ENCODE data around the gene BIRC6.
A peak's percentile ranks its signal among the peaks of the same experiment; 100 is the strongest.
"Not testable (repeated sequence)": the region's sequence is repeated elsewhere in the genome, so short reads cannot be mapped to it uniquely, and the experiment has no call there.

Gene BIRC6

GRCh38 chr2:32624812-32625211, 268.0 kb downstream of the BIRC6 start:
- no peak for DNase-seq

DNA sequence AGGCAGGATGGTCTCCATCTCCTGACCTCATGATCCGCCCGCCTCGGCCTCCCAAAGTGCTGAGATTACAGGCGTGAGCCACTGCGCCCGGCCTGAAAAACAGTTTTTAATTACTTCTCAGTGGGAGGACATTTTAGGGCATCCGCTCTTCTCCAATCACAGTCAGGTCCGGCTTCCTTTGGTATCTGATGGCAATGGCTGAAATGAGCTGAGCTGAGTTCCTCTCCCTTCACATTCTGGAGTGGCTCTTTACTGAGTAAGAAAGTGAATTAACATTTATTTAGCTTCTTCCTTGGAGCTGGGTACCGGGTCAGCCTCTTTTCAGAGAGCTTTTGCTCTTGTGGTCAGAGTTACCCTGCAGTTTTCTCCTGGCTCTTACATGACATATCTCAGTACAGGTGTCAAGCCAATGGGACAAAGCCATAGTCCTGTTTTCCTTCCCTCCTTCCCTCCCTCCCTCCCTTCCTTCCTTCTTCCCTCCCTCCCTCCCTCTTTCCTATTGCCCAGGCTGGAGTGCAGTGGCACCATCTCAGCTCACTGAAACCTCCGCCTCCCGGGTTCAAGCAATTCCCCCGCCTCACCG, 269.9 kb downstream of the BIRC6 start:
- DNase-seq: no peak

DNA sequence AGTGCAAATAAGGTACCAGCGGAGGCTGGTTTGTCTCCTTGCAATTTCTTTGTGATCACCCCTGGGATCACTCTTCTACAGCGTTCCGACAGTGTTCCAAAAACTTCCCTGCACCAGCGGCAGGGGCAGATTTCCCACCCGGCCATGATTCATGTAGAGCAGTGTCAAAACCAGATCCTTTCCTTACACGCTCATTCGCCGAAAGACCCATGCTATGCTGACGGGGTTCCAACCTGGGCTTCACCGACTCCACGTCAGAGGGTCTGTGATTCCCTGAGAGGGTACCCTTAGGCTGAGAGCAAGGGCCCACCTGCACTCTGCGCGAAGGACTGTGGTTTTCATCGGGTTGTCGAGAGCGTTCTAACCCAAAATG, 270.6 kb downstream of the BIRC6 start:
- peak; percentile 1 for DNase-seq

DNA sequence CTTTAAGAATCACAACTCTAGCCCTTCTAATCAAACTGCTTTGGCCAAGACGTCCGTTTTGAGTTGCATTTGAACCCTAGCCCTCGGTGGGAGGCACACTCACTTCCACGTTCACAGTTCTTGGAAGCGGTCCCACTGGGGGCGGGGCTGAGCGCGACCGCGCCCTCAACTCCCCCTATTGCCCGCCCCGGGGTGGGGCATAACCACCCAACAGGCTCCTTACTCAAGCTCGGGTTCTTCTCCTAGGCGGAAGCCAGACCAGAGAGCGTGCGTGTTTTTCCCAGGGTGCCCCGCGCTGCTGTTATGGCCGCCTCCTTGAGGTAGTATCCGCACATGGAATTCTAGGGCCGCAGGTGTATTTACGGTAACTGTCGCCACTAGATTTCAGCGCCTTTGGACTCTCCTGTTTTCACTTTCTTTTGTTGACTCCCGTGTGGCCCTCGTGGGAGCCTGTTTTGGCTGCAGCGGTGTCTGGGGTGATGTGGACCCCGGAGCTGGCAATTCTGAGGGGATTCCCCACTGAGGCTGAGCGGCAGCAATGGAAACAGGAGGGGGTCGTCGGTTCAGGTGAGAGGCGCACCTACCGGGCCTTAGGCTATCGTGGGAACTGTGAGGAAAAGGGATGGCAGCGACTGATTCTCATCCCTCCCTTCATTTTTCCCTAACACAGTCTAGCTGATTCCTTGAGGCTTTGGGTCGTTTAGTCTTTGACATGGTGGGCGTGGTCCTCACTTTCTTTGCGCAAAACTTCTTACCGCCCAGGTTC, 271.2 kb downstream of the BIRC6 start, which contains the start of gene TTC27:
Gene TTC27 (plus strand): TSS at position 237 of the 766 bp plus-strand sequence. CDS start 243 bp downstream, at position 480.
- DNase-seq: peak; percentile 93

- DNase-seq: no peak
Observed at GRCh38 chr2:32632089-32632488, 275.3 kb downstream of the BIRC6 start.

DNA sequence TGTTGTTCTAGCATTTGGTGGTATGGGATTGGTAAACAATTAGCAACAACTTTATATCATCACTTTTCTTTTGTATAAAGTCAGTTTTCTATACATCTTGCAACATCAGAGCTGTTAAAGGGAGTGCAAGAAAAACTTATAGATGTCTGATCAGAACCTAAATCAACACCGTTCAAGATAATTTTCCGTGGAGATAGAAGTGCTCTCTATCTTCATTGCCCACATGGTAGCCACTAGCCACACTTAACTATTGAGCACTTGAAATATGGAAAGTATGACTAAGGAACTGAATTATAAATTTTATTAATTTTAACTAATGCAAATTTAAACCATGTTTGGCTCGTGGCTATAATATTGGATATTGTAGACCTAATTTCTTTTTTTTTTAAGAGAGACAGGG, 276.2 kb downstream of the BIRC6 start:
- no peak for DNase-seq

DNA sequence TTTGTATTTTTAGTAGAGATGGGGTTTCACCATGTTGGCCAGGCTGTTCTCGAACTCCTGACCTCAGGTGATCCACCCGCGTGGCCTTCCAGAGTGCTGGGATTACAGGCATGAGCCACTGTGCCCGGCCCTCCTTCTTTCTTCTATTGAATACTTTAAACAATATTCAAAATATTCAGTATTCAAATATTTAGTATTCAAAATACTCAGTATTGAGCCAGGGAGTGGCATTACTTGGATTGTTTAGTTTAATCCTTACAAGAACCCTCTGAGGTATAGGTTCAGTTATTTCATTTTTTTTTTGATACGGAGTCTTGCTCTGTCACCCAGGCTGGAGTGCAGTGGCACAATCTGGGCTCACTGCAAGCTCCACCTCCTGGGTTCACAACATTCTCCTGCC, 281.7 kb downstream of the BIRC6 start:
- DNase-seq: not testable (repeated sequence)

- DNase-seq: no peak
Observed at GRCh38 chr2:32641180-32641579, 284.4 kb downstream of the BIRC6 start.

DNA sequence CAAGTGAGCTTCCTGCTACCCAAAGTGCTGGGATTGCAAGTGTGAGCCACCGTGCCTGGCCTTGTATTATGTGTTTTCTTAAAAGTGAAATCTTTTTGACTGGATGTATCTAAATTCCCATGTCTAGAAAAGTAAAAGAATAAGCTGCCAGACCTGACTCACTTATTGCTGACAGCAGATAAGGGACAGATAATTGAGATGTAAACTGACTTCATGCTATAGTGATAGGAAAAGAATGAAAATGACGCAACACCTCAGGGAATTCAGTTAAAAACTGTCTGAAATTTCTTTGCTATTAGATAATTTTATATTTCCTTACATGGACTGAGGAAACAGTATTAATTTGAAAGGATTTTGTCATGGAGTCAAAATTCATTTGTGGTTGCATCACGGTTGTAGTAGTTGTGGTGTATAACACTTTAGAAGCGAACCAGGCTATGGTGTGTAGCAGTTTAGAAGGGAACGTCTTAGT, 290.4 kb downstream of the BIRC6 start:
- DNase-seq: no peak

- DNase-seq: no peak
Observed at GRCh38 chr2:32652555-32653209, 295.9 kb downstream of the BIRC6 start.

GRCh38 chr2:32656069-32656468, 299.2 kb downstream of the BIRC6 start:
- no peak for DNase-seq

DNA sequence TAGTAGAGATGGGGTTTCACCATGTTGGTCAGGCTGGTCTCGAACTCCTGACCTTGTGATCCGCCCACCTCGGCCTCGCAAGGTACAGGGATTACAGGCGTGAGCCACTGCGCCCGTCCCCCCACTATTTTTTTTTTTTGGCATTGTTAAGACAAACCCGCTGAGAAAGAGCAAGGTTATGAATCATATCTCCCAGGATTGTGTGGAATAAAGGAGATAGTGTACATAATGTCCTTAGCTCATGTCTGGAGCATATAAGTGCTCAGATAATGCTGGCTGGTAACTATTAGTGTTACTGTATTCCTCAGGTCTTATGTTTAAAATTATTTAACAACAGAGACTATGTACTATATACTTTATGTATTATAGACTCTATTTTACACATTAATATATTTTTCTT, 307.0 kb downstream of the BIRC6 start:
- no peak for DNase-seq

- DNase-seq: no peak
Observed at GRCh38 chr2:32666704-32667103, 309.9 kb downstream of the BIRC6 start.

- DNase-seq: no peak
Observed at GRCh38 chr2:32668254-32668653, 311.4 kb downstream of the BIRC6 start.

Data from NCI-H2171 (cell line).